Naive thymus-derived CD8-positive, alpha-beta T cell (primary cell): ENCODE results near the gene PITPNB. TPM values are rescaled to one million over a fixed set of nuclear protein-coding genes. Genes with fewer than 3 reads are reported as not detected.

ENCODE experiments used
- ATAC-seq, 2 donors: fragments of 150-1000 bp; cut with Tn5 transposase in 1 of 2; sonication (Bioruptor Pico), chemical (Tn5 transposase) in 1 of 2; 1 replicate in 1 of 2; 2 replicates in 1 of 2; pipeline ENCODE4 v1.10.0; 2021; ENCODE audit warnings: mild to moderate bottlenecking in 2 of 2, moderate library complexity in 2 of 2
- POLR2A ChIA-PET: fragments of 350-600 bp; sonication (Branson Sonifier 250); formaldehyde crosslinking; loops from one replicate; lab custom pipeline; 2021; ENCODE audit warnings: antibody characterized with exemption; lab: Charles Lee
- DNase-seq, 10 donors: peaks; one replicate each; pipeline versions ENCODE4 v3.0.0 to v3.0.0-alpha.2; 2020 to 2022
- H3K27ac Mint-ChIP-seq, 10 donors: one replicate each; pipeline ENCODE4 v1.8.0; 2020 to 2022; ENCODE audit warnings: mild to moderate bottlenecking in 10 of 10, mixed read lengths in 10 of 10, moderate library complexity in 4 of 10, inconsistent platforms in 1 of 10
- H3K27me3 Mint-ChIP-seq, 5 donors: one replicate each; pipeline ENCODE4 v1.8.0; 2021 to 2022; ENCODE audit warnings: mixed read lengths in 5 of 5
- H3K36me3 Mint-ChIP-seq, 3 donors: one replicate each; pipeline ENCODE4 v1.8.0; 2020 to 2022; ENCODE audit warnings: mixed read lengths in 3 of 3, mild to moderate bottlenecking in 2 of 3, inconsistent platforms in 1 of 3
- H3K4me1 Mint-ChIP-seq, 4 donors: one replicate each; pipeline ENCODE4 v1.8.0; 2021 to 2022; ENCODE audit warnings: mixed read lengths in 4 of 4
- H3K4me3 Mint-ChIP-seq, 10 donors: one replicate each; pipeline ENCODE4 v1.8.0; 2020 to 2022; ENCODE audit warnings: mild to moderate bottlenecking in 10 of 10, mixed read lengths in 10 of 10, moderate library complexity in 6 of 10, inconsistent platforms in 1 of 10
- H3K9me3 Mint-ChIP-seq, 9 donors: one replicate each; pipeline ENCODE4 v1.8.0; 2020 to 2022; ENCODE audit warnings: mixed read lengths in 9 of 9, mild to moderate bottlenecking in 3 of 9, inconsistent platforms in 1 of 9, moderate library complexity in 1 of 9
- polyA plus RNA-seq, 3 donors: library from polyadenylated mRNA; unstranded; fragments of 300-500 nt; fragmentation: Illumina TruSeq; gene quantifications; one replicate each; pipeline ENCODE4 v1.2.3, GENCODE V29; 2021
- total RNA-seq, 8 experiments: library from RNA in 2 of 8; stranded (reverse) in 2 of 8; gene quantifications; one replicate each; pipeline ENCODE4 v1.2.3 and lab custom pipeline; 2021 to 2026

PITPNB gene
- total and polyA plus RNA-seq, 5 experiments from 2014 or later, result 58.7 to 76.2 (median 59.9) TPM

DNA sequence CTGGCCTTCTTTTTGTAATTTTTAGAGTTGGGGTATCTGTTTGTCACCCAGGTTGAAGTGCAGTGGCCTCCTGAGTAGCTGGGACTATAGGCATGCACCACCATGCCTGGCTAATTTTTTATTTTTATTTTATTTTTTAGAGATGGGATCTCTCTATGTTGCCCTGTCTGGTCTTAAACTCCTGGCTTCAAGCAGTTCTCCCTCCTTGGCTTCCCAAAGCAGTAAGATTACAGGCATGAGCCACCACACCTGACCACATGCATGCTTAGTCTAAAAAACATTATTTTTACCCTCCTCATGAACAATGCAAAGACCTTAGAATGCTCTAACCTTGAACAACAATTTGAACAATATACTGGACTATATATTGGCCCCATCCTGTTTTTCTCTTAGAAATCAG lies 22.1 kb upstream of the PITPNB start:
- H3K27me3 Mint-ChIP-seq, result no peaks in the 10 kb centered on the region
- no peak for ATAC-seq
- H3K4me1 Mint-ChIP-seq, result peaks cover 0 to 2% (median 0%) of the 10 kb centered on the region in 4 donors
- H3K36me3 Mint-ChIP-seq, result peaks cover 0 to 39% (median 7%) of the 10 kb centered on the region in 3 donors
- POLR2A ChIA-PET, result no interaction called here
- no peak for DNase-seq
- no peak overlapping the region for H3K4me3 Mint-ChIP-seq
- no peaks in the 10 kb centered on the region for H3K9me3 Mint-ChIP-seq
- no peak overlapping the region for H3K27ac Mint-ChIP-seq

DNA sequence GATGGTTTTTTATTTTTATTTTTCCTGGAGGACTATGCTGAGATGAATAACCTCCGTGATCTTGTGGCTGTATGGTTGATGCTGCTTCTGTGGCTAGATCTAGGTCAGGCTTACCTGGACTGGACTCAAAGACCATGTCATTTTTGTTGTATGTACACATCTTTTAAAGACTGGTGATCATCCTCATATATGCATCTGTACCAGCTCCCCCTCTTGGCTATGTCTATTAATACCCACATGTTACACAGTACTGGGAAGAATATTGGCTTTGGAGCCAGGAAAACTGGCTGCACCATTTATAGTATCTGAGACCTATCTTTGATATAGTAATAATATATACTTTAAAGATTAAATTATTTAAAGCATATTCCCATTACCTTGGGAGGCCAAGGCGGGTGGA lies 18.4 kb upstream of the PITPNB start:
- POLR2A ChIA-PET, result no interaction called here
- Mint-ChIP-seq H3K4me1 (peaks cover 0 to 9% (median 2%) of the 10 kb centered on the region in 4 donors), H3K27ac (no peak overlapping the region), H3K27me3 (no peaks in the 10 kb centered on the region), H3K4me3 (no peak overlapping the region), H3K9me3 (no peaks in the 10 kb centered on the region), H3K36me3 (peaks cover 0 to 24% (median 11%) of the 10 kb centered on the region in 3 donors)
- no peak for DNase-seq
- ATAC-seq, result no peak

DNA sequence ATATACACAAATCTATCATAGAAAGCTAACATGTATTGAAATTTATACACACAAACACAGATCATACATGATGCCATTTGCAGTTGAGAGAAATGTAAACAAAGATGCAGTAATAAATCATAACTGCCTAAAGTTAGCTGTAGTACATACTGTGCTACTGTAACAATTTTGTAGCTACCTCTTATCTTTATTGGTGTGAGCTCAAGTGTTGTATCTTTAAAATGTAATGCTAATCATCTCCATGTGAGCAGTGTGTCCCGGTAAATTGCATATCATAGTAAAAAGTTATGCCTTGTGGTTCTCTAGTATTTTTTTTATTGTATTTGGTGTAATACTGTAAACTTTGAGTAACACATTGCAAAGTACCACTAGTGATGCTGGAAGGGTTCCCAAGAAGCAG lies 16.8 kb upstream of the PITPNB start:
- no peak overlapping the region for H3K27ac Mint-ChIP-seq
- H3K4me1 Mint-ChIP-seq, result peaks cover 0 to 9% (median 2%) of the 10 kb centered on the region in 4 donors
- POLR2A ChIA-PET, result no interaction called here
- DNase-seq (no peak), ATAC-seq (no peak)
- H3K27me3 Mint-ChIP-seq, result no peaks in the 10 kb centered on the region
- no peak overlapping the region for H3K4me3 Mint-ChIP-seq
- peaks cover 0 to 14% (median 5%) of the 10 kb centered on the region in 3 donors for H3K36me3 Mint-ChIP-seq
- H3K9me3 Mint-ChIP-seq, result no peaks in the 10 kb centered on the region

DNA sequence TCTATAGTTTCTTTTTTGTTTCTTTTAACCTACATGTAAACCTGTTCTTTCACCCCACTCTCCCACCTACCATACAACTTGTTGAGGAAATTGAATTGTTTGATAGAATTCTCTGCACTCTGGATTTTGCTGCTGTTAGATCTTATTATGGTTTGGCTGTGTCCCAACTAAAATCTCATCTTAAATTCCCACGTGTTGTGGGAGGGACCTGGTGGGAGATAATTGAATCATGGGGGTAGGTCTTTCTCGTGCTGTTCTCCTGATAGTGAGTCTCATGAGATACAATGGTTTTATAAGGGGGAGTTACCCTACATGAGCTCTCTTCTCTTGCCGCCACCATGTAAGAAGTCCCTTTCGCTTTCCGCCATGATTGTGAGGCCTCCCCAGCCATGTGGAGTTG lies 15.0 kb upstream of the PITPNB start:
- ATAC-seq (no peak), DNase-seq (no peak)
- peaks cover 0 to 9% (median 5%) of the 10 kb centered on the region in 4 donors for H3K4me1 Mint-ChIP-seq
- POLR2A ChIA-PET, result interaction anchor here (0.6 kb wide), 1 partner anchor 24 kb away, joined by 3 read pairs; no protein-coding TSS in a partner anchor
- H3K27ac Mint-ChIP-seq, result peak overlapping the region in 1 of 10 donors; percentile 5
- H3K36me3 Mint-ChIP-seq, result peaks cover 0 to 14% (median 5%) of the 10 kb centered on the region in 3 donors
- no peak overlapping the region for H3K4me3 Mint-ChIP-seq
- no peaks in the 10 kb centered on the region for H3K9me3 Mint-ChIP-seq
- no peaks in the 10 kb centered on the region for H3K27me3 Mint-ChIP-seq

DNA sequence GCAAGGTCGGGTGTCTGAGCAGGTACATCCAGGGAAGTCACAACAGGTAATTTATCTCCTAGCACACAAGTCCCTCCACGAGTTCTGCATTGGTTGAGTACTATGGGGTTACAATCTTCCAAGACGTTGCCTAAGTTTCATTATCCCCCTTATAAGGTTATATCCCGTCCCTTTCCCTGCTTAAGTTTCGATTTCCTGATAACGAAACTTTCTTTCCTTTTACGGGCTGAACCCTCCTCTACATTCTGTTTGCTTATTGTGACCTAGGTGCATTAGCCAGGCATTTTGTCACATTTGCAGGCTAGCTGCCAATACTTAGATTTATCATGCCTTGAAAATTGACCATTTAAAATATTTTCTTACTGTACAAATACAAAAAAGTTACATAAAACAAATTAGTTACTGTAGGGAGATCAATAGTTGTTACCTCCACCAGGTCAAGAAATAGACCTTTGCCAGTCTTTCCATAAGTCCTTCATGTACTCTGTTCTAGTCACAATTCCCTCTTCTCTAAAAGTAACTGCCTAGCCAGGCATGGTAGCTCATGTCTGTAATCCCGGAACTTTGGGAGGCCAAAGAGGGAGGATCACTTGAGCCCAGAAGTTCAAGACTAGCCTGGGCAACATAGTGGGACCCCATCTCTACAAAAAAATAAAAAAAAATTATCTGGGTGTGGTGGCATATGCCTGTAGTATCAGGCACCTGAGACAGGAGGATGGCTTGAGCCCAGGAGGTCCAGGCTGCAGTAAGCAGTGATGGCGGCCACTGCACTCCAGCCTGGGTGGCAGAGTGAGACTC lies 14.3 kb upstream of the PITPNB start:
- DNase-seq, result no peak
- H3K4me1 Mint-ChIP-seq, result peaks cover 0 to 9% (median 5%) of the 10 kb centered on the region in 4 donors
- no peak overlapping the region for H3K27ac Mint-ChIP-seq
- POLR2A ChIA-PET, result interaction anchor here (0.6 kb wide), 1 partner anchor 25 kb away, joined by 3 read pairs; no protein-coding TSS in a partner anchor
- H3K27me3 Mint-ChIP-seq, result no peaks in the 10 kb centered on the region
- no peak overlapping the region for H3K4me3 Mint-ChIP-seq
- ATAC-seq, result no peak
- no peaks in the 10 kb centered on the region for H3K9me3 Mint-ChIP-seq
- H3K36me3 Mint-ChIP-seq, result peaks cover 0 to 12% (median 5%) of the 10 kb centered on the region in 3 donors

DNA sequence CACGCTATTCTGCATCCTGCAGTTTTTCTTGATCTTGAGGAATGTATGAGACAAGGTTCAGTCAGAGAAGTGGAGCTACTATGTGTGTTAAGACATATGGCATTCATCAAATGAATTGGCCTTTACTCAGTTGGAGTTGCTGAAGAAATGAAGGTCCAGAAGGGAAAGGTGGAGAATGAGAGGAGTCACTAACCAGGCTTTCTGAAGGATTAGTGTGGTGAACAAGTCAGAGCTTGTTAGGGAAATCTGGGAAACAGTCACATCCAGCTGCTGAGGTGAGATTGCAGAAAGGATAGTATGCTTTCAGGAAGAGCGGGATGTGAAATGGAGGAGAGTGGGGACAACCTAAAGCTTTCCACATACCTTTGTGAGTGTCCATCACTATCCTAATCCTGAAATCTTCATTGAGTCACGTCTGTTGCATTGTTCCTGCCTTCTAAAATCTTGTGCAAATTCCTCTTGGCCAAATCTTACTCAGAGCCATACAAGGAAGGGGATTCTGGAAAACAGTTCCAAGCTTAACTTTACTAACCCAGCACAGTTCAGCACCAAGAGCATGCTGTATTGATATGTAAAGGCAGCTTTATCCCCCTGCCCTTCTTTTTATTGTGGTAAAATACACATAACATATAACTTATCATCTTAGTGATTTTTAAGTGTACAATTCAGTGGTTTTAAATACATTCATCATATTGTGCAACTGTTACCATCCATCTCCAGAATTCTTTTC lies 11.4 kb upstream of the PITPNB start:
- peaks cover 10 to 19% (median 17%) of the 10 kb centered on the region in 4 donors for H3K4me1 Mint-ChIP-seq
- peaks cover 0 to 6% (median 3%) of the 10 kb centered on the region in 3 donors for H3K36me3 Mint-ChIP-seq
- ATAC-seq, result no peak
- no peak overlapping the region for H3K4me3 Mint-ChIP-seq
- no peak for DNase-seq
- peak overlapping the region in 1 of 10 donors; percentile 57 for H3K27ac Mint-ChIP-seq
- no peaks in the 10 kb centered on the region for H3K27me3 Mint-ChIP-seq
- POLR2A ChIA-PET, result interaction anchor here (2.0 kb wide), 1 partner anchor 11 kb away, joined by 5 read pairs; the partner anchor contains the start of gene PITPNB
- H3K9me3 Mint-ChIP-seq, result no peaks in the 10 kb centered on the region

DNA sequence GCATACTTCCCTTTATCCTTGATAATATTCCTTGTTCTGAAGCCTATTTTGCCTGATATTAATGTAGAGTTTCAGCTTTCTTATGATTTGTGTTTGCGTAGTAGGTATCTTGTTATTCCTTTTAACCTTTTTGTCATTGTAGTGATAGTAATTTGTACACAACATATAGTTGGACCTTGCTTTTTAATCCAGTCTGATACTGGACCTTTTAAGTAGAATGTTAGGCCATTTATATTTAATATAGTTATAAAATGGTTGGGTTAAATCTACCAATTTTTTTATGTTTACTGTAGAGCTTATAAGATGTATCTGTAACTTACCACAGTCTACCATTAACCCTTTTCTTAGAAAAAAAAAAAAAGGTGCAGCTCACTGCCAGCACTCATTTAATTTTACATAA lies 8.6 kb upstream of the PITPNB start:
- ATAC-seq (no peak), DNase-seq (no peak)
- H3K27ac Mint-ChIP-seq, result no peak overlapping the region
- H3K4me3 Mint-ChIP-seq, result no peak overlapping the region
- peaks cover 10 to 28% (median 26%) of the 10 kb centered on the region in 4 donors for H3K4me1 Mint-ChIP-seq
- peaks cover 0 to 18% (median 11%) of the 10 kb centered on the region in 3 donors for H3K36me3 Mint-ChIP-seq
- no peaks in the 10 kb centered on the region for H3K9me3 Mint-ChIP-seq
- no peaks in the 10 kb centered on the region for H3K27me3 Mint-ChIP-seq
- POLR2A ChIA-PET, result no interaction called here

DNA sequence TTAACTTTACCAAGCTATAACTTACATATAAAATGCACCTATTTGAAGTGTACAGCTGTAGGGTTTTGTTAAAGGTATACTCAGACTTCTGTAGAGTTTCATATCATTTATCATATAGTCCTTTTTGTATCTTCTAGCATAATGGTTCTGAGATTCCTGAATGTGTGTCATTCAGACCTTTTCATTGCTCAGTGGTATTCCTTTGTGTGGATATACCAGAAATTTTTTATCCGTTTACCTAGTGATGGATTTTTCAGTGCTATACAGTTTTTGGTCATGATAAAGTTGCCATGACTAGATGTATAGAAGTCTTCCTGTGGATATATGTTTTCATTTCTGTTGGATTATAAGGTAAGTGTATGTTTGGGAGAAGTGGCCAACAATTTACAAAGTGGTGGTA lies 6.3 kb upstream of the PITPNB start:
- Mint-ChIP-seq H3K9me3 (no peaks in the 10 kb centered on the region), H3K36me3 (peaks cover 0 to 30% (median 13%) of the 10 kb centered on the region in 3 donors), H3K4me1 (peaks cover 19 to 45% (median 44%) of the 10 kb centered on the region in 4 donors), H3K4me3 (no peak overlapping the region), H3K27me3 (no peaks in the 10 kb centered on the region), H3K27ac (peak overlapping the region in 2 of 10 donors; percentile 16 to 45)
- no peak for ATAC-seq
- POLR2A ChIA-PET, result no interaction called here
- DNase-seq, result no peak

DNA sequence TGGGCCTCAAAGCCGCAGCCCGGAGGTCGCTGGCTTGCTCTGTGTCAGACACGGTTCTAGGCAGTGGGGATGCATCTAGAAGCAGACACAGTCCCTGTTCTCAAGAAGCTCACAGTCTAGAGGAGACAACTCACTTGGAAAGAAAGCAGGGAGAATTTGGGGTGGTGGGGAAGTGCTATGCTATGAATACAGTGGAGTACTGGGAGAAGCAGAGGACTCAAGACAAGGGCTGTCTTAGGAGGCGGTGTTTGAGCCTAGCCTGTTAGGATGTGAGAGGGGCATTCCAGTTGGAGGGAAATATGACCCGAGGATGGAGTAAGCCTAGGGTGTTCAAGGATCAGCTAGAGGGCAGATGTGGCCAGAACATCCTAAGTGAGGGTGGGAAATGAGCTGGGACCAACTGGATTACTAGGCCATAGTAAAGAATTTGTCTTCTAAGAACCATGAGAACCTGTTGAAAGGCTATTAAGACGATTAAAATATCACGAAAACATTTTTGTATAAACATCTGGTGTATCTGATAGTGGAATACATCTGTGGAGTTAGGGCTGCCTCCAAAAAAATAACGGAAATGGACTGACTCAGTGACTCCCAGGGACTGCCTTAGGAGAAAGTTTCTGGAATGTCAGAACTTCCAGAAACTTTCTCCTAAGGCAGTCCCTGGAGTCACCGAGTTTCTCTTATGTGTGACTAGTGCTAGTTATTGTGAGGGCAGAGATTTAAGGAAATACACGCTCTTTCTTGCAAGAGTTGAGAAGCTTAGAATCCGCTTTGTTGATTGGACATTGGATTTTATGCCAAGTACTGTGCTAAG lies 1.1 kb upstream of the PITPNB start:
- H3K27ac Mint-ChIP-seq, result peak overlapping the region; percentile 96 to 100 (median 98)
- DNase-seq, result no peak
- H3K9me3 Mint-ChIP-seq, result peaks cover 0 to 4% (median 0%) of the 10 kb centered on the region in 9 donors
- peak; percentile 52 to 53 for ATAC-seq
- peak overlapping the region; percentile 93 to 100 (median 99) for H3K4me3 Mint-ChIP-seq
- POLR2A ChIA-PET, result interaction anchor here (1.0 to 1.7 kb wide), 4 partner anchors 10 to 1248 kb away, joined by 3 to 6 read pairs (median 6); no protein-coding TSS in a partner anchor
- H3K4me1 Mint-ChIP-seq, result peaks cover 30 to 76% (median 69%) of the 10 kb centered on the region in 4 donors
- peaks cover 0 to 30% (median 11%) of the 10 kb centered on the region in 3 donors for H3K36me3 Mint-ChIP-seq
- peaks cover 0 to 4% (median 0%) of the 10 kb centered on the region in 5 donors for H3K27me3 Mint-ChIP-seq

DNA sequence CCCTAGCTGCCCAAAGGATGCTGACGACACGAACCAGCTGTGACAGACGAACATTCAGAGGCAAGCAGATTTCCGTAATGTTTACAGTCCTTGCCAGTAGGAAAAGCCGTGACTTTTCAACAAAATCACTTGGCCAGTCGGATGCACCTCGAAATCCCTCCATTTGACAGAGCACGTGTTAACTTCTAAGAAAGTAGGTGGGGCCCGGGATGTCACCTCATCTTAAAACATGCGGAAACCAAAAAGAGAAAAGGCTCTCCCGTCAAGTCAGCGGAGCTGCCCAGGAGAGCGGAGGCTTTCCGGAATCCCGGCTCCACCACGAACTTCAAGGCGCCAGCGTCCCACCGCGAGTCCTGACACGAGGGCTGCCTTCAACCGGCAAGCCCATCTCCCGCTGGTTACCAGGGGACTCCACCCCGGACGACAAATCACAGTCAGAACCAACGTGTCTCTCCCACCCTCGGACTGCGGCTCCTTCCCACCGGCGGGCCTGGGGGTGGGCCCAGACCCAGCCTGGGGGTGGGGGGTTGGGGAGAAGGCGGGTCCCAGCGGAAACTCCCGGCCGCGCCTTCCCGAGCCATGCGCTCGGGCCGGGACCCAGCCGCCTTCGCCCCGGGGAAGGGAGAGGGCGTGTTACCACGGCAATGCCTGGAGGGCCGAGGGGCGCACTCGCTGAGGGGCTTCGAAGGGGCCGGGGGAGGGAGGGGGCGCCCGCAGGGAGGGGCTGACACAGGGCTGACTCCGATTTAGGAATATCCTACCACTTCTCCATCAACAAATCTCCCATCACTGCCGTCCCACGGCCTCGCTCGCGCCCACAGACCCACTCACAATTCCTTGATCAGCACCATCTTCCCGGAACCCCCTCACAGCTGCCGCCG lies 475 bp downstream of the PITPNB start:
- H3K36me3 Mint-ChIP-seq, result peaks cover 0 to 35% (median 8%) of the 10 kb centered on the region in 3 donors
- H3K9me3 Mint-ChIP-seq, result peaks cover 0 to 4% (median 0%) of the 10 kb centered on the region in 9 donors
- peak overlapping the region; percentile 93 to 100 (median 99) for H3K4me3 Mint-ChIP-seq
- POLR2A ChIA-PET, result interaction anchor here (0.6 to 1.7 kb wide), 6 partner anchors 11 to 1246 kb away, joined by 3 to 6 read pairs (median 4); partner anchors contain the start of gene XBP1
- H3K27me3 Mint-ChIP-seq, result peaks cover 0 to 4% (median 0%) of the 10 kb centered on the region in 5 donors
- ATAC-seq, result peak; percentile 11 to 18
- peak; percentile 24 to 64 (median 39) for DNase-seq
- H3K27ac Mint-ChIP-seq, result peak overlapping the region; percentile 96 to 100 (median 98)
- H3K4me1 Mint-ChIP-seq, result peaks cover 30 to 83% (median 78%) of the 10 kb centered on the region in 4 donors

DNA sequence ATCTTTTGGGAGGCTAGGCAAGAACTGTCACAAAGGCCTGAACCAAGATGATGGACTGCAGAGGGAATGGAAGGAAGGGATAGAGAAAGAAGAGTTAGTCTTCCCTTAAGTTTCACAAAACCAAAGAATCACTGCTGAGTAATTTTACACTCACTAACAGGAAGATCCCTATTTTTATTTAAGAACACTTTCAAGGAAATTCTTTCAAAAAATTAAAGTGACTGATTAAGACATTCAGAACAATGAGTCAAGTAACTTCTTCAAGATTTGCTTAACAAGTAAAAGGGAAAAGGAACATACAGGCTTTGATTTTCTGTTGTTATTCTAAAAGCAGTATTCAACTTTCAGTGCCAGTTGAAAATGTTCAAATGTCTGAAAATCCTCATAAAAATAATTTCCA lies 3.1 kb downstream of the PITPNB start:
- H3K36me3 Mint-ChIP-seq, result peaks cover 0 to 35% (median 0%) of the 10 kb centered on the region in 3 donors
- POLR2A ChIA-PET, result no interaction called here
- peaks cover 31 to 83% (median 77%) of the 10 kb centered on the region in 4 donors for H3K4me1 Mint-ChIP-seq
- peak overlapping the region in 5 of 10 donors; percentile 2 to 56 (median 2) for H3K4me3 Mint-ChIP-seq
- H3K27me3 Mint-ChIP-seq, result peaks cover 0 to 4% (median 0%) of the 10 kb centered on the region in 5 donors
- H3K27ac Mint-ChIP-seq, result peak overlapping the region in 2 of 10 donors; percentile 8 to 65
- no peak for ATAC-seq
- peaks cover 0 to 4% (median 0%) of the 10 kb centered on the region in 9 donors for H3K9me3 Mint-ChIP-seq
- DNase-seq, result no peak
